Inflammatory macrophage (primary cell): Measurements from ENCODE around the gene SMIM32.

Source experiments
- DNase-seq, 2 donors: peaks; one replicate each; pipeline ENCODE4 v3.0.0-alpha.2; 2020 to 2022
- total RNA-seq, 18 experiments: gene quantifications; one replicate each; lab custom pipeline; 2026; ENCODE audit warnings: mixed read lengths in 6 of 18, inconsistent platforms in 2 of 18; lab: John Stamatoyannopoulos, UW

The SMIM32 gene
- 0 to 0.04 (median 0) reads per million in 18 experiments for total RNA-seq

- DNase-seq, result no peak
Measured at GRCh38 chr5:136192526-136193321, at the start of gene SMIM32. TSS of gene SMIM32 (minus strand) at chr5:136193162. CDS start at chr5:136192524, 638 bp downstream.

DNA sequence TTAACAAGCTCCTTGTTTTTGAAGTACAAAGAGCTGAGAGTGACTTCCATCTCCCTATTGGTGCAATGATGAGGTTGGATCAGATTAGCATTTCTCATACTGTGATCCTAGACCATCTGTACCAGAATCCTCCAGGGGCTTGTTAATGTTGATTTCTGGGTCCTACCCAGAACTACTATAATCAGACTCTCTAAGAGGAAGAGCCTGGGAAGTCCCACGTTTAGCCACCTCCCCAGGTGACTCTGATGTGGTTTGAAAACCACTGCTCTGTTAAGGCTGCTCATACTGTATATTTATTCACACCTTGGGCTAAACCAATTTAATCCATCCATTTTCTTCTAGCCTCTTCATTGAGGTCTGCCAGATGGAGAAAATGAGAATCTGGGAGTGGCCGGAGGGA is 49.6 kb upstream of the SMIM32 start:
- DNase-seq, result no peak

DNA sequence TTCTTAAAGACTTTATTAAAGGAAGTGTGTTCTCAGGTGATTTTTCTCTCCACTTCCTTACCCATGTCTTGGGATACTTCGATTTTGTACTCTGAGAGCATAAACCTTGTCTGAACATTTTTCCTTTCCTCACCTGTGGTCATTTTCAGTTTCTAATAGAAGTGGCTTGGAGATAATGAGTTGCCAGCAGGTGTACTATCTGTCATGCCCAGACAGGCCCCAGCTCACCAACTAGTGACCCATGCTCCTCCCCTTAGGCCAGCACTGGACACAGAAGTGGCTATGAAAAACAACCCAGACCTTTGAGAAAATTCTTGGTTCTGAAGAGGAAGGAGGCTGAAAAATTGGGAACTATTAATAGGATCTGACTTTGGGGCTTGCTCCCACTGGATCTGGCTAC is 49.2 kb upstream of the SMIM32 start:
- DNase-seq, result no peak

DNA sequence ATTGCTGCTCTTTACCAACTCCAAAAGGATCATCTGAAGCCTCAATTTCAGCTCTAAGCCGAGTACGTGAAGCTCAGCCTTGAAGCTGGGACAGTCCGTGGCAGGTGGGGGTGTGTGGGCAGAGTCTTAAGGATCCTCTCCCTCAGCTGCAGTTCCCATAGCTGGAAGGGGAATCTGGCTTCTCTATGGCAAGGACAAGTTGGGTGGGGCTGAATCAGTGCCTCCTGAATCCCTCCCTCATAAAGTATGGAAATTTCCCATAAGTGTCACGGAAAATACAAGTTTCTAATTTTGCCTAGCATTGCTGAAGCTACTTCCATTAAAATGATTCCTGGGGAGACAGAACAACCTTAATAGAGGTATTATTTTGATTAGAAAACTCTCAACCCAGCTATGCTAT is 47.9 kb upstream of the SMIM32 start:
- no peak for DNase-seq

DNA sequence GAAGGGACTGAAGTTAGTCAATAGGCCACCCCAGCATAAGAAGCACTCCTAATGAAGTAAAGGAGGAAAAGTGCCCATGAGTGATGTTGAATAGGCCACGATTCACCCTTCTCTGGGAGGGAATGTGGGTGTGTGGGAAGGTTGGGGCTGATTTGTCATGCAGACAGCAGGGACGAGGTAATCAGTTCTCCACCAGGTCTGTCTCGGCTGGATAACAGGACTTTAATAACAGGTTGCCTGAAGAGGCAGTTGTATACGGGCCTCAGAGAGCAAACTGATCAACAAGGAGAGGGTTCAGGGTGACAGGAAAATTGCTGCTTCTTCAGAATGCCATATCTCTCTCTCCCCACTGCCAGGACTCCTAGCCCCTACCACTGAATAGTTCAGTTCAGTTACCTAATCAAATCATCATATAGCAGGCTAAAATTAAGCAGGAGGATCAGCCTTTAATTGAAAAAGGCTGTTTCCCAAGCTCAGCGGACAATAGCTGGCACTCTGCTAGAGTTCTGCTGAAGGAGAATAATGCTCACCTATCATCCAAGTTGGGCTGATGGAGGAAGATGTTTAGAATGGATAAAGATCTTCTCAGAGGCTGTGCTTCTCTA is 43.6 kb upstream of the SMIM32 start:
- DNase-seq, result no peak

DNA sequence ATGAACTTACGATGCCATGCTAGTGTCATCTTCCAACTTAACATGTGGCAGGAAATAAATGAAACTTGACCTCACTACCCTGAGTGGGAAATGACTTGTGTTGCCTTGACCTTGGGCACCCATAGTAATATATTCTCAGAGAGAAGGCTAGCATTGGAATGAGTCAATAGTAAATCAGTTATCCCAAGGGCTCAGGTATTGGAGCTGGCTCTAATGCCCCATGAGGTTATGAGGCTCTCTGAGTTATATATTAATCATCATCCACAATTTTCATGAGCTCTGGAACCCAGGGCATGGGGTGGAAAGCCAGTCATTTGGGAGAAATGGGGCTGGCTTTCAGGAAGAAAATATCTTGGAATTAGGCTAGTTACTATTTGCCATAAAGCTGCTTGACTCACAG is 42.4 kb upstream of the SMIM32 start:
- DNase-seq, result no peak

GRCh38 chr5:136232316-136232715 is 39.4 kb upstream of the SMIM32 start:
- no peak for DNase-seq

GRCh38 chr5:136230176-136230575 is 37.2 kb upstream of the SMIM32 start:
- DNase-seq, result no peak

DNA sequence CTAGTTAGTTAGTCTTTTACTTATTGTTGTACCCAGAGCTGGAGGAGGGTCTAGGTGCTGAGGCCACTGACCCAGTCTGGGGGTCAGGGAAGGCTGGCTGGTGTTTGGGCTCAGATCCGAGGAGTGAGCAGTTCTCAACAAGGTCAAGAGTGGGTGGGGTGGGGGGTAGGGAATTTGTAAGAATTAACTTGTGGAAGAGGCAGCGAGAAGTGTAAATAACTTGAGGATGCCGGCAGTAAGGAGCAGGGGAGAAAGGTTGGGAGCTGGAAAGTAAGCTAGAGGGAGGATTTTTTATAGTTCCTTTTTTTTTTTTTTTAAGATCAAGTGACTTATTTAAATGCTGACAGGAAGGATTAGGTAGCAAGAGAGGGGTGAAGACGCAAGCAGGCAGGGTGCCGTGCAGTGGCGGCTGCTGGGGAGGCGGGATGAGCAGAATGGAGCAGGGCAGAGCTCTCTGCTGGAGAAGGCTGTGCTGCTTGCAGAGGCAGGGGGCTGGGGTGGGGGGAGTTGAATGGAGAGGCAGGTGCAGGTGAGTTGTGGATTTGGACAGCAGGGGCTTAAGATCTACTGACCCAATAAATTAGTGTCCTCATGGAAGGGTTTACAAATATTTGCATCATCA is 35.3 kb upstream of the SMIM32 start:
- DNase-seq, result no peak

GRCh38 chr5:136226401-136226800 is 33.4 kb upstream of the SMIM32 start:
- DNase-seq, result no peak

GRCh38 chr5:136225796-136226195 is 32.8 kb upstream of the SMIM32 start:
- DNase-seq, result no peak

DNA sequence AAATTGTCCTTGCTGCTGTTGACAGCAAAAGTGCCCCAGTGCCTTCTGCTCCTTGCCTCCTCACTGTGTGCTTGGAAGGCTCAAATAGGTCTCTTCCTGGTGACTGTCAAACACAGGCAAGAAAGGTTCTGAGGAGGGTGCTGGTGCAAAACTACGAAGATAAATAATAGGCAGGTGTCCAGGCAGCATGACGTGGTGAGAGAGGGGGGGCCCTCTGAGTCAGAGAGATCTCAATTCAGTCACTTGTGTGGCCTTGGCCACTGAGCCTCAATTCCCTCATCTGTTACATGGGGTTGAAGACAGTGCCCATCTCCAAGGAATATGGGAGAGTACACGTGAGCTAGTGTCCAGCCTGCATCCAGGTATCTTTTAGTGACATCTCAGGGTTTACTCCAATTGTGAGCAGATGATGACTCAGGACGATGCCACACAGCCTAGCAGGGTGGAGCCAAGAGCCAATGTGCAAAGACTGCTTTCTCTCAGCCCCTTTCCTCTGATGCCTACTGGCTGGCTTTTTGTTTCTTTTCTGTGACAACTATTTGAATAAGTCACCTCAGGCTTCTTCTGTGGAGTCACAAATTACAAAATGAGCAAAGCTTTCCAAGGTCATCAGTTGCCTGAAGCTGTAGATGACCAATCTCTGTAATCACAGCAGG is 29.7 kb upstream of the SMIM32 start:
- no peak for DNase-seq

DNA sequence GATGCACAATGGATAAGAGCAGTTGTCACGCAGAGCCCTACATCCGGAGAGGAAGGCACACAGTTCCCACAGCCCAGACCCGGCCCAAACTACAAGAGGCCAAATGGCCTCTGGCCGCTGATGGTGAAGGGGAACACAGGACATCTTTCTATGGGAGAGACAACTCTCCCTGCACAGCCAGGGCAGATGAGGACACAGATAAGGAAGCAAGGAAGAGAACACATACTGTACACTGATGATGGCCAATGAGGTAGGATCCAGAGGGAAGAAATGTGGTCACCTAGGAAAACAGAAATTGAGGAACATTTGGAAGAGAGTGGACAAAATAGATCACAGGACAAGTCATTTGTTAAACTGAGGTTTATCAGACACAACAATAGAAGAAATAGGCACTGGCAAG is 28.4 kb upstream of the SMIM32 start:
- DNase-seq, result no peak

DNA sequence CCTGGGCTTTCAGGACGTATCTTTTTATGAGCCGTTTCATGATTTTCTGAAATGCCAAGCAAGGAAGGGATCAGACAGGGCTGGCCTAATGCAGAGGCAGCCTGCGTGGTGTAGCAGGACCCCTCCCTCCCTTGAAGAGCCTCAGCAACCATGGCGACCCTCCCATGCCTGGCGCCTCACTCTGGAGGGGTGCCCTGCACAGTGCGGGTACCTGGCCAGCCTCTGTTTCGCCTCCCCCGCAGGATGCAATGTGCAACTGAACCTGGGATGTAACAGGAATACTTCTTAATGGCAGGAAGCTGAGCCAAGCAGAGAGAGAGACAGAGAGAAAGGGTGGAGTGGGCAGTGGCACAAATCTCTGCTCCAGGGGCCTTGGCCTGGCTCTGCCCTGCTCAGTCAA is 23.3 kb upstream of the SMIM32 start:
- DNase-seq, result no peak

GRCh38 chr5:136215812-136216211 is 22.9 kb upstream of the SMIM32 start:
- no peak for DNase-seq

DNA sequence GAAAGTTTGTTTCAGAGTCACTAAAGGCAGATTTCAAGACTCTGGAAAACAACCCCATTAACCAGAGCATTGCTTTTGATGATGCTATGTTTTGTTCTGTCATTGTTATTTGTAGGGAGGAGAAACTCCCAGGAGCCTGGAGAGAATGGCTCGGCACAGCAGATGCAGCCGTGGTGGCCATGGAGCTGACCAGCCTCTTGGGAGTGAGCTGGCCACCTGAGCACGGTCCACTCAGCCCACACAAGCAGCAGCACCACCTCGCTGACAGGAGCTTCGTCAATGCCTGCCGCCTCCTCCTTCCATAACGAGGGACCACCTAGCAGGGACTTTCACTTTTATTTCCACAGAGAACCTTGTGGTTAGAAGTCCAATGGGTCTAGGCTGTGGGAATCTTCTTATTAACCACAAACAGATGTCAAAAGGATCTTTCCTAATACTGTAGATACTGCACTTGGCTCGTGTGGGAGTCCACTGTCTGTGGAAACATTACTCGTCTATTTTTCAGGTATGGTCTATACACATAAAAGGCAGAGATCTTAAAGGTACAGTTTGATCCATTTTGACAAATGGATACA is 21.0 kb upstream of the SMIM32 start:
- no peak for DNase-seq

DNA sequence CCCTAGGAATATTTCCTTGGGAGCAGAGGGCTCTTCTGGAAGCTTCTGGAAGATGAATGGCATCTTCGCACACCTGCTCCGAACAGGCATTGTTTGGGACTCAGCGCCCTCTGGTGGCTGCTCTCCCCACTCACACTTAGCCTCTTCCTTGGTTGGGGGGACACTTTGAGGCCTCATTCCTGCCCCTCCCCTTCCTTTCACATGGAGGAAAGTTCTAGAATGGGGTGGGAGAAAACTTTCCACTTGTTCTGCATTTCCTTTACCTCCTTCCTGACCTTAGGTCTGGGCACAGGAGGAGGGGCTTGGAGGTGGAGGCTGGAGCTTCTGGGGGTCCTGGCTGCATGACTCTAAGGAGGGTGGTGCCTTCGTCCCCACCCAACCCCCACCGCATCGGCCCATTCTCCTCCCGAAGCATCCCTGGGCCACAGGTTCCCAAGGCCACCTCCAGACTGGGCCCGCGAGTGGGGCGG is 19.3 kb upstream of the SMIM32 start:
- peak; percentile 24 to 53 for DNase-seq

GRCh38 chr5:136211282-136212040 is 18.5 kb upstream of the SMIM32 start:
- DNase-seq, result no peak

- no peak for DNase-seq
Measured at GRCh38 chr5:136210259-136210658, 17.3 kb upstream of the SMIM32 start.

DNA sequence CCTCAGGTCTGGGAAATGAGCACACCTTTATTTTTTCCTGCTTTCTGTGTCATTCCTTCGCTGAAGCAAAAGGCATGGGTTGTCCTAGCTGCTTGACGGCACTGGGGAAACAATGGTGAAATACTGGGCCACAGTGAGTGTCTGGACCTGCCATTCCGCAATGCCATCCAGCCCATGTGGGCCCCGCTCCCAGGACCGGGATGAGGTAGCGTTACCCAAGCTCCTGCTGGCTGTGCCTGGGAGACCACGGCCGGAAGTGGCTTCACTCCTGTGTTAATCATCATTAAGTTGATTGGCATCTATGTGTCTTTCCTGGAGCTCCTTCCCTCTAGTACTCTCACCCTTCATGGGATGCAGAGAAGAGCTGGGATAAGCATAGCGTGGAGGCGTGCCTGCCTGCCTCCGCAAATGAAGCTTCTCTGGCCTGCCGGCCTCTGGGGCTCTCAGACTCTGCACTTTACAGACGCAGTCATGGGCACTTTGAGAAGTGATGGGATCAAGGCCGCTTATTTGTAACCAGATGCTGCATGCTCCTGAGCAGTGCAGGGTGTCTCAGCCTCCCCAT is 16.5 kb upstream of the SMIM32 start:
- DNase-seq, result no peak

- DNase-seq, result peak in 1 of 2 donors; percentile 23
Measured at GRCh38 chr5:136208916-136209315, 16.0 kb upstream of the SMIM32 start.

- DNase-seq, result no peak
Measured at GRCh38 chr5:136207631-136208030, 14.7 kb upstream of the SMIM32 start.
